HCT116 (cell line): ENCODE data around the gene SND1. TPM values are rescaled to one million over a fixed set of nuclear protein-coding genes. Genes with fewer than 3 reads are reported as not detected.

Experiments used
- ATAC-seq: fragments of 200-7000 bp; cut with Tn5 transposase; 2 replicates; pipeline ENCODE4 v1.9.1; 2020; ENCODE audit warnings: mild to moderate bottlenecking, moderate library complexity
- BruUV-seq: library from RNA; stranded (reverse); fragments of 400-500 nt; replicated peaks from 2 replicates; lab custom pipeline; 2021; lab: Mats Ljungman, UMichigan
- CTCF ChIA-PET: fragments of 300-600 bp; sonication (Branson Sonifier 250); formaldehyde crosslinking; loops from one replicate; lab custom pipeline; 2021; ENCODE audit warnings: antibody characterized with exemption; lab: Charles Lee
- POLR2A ChIA-PET: fragments of 300-600, 350-600 bp; sonication (Branson Sonifier 250); formaldehyde crosslinking; loops from one replicate; lab custom pipeline; 2021; ENCODE audit warnings: antibody characterized with exemption; lab: Charles Lee
- RAD21 ChIA-PET, 2 experiments: fragments of 300-600 bp; sonication (Branson Sonifier 250); formaldehyde crosslinking; loops; one replicate each; lab custom pipeline; 2023; ENCODE audit warnings: low total read pairs in 2 of 2; ENCODE audit not compliant: uncharacterized antibody in 2 of 2, unreplicated experiment in 2 of 2, low non-redundant PET in 1 of 2; lab: Charles Lee
- DNase-seq: peaks from one replicate; pipeline ENCODE4 v3.0.0-alpha.2; 2010; ENCODE audit warnings: low read depth, low spot score
- H2AFZ ChIP-seq: fragments of 200-600 bp; shearing (Covaris generic), sonication (generic); 2 replicates; pipeline ENCODE4 v1.6.1; 2017; ENCODE audit warnings: low read depth, mixed run types, mixed read lengths, antibody characterized with exemption, low read length; ENCODE audit not compliant: poor library complexity, severe bottlenecking
- H3K27ac ChIP-seq: 2 replicates; pipeline ENCODE4 v1.5.1; 2012; ENCODE audit warnings: low read depth, low read length
- H3K27me3 ChIP-seq: fragments of 200-600 bp; sonication (generic); 2 replicates; pipeline ENCODE4 v1.6.1; 2016; ENCODE audit warnings: mixed run types, low read length, mixed read lengths; ENCODE audit not compliant: insufficient read depth
- H3K36me3 ChIP-seq, 2 experiments: fragments of 200-500 bp in 1 of 2; fragments of 200-600 bp in 1 of 2; sonication (Bioruptor generic) in 1 of 2; sonication (generic) in 1 of 2; 2 replicates each; pipeline versions ENCODE4 v1.5.1 to v1.6.1; 2014 to 2016; ENCODE audit warnings: low read length in 2 of 2, inconsistent platforms in 1 of 2, mixed read lengths in 1 of 2, mixed run types in 1 of 2; ENCODE audit not compliant: insufficient read depth in 2 of 2, control insufficient read depth in 1 of 2
- H3K4me1 ChIP-seq, 2 experiments: fragments of 200-600 bp in 1 of 2; sonication (generic) in 1 of 2; 2 replicates each; pipeline versions ENCODE4 v1.5.1 to v1.6.1; 2012 to 2017; ENCODE audit warnings: low read length in 2 of 2, inconsistent platforms in 1 of 2, mild to moderate bottlenecking in 1 of 2, mixed read lengths in 1 of 2, mixed run types in 1 of 2, moderate library complexity in 1 of 2; ENCODE audit not compliant: insufficient read depth in 2 of 2, control insufficient read depth in 1 of 2
- H3K4me2 ChIP-seq: fragments of 200-600 bp; sonication (generic); 2 replicates; pipeline ENCODE4 v1.6.1; 2017; ENCODE audit warnings: mixed run types, low read length, mixed read lengths
- H3K4me3 ChIP-seq, 2 experiments: fragments of 200-600 bp in 1 of 2; sonication (generic) in 1 of 2; replicated peaks in 1 of 2; 2 replicates each; pipeline ENCODE4 v1.5.1; 2011 to 2016; ENCODE audit warnings: low read length in 2 of 2, control low read depth in 1 of 2, low read depth in 1 of 2, mild to moderate bottlenecking in 1 of 2, mixed read lengths in 1 of 2, mixed run types in 1 of 2
- H3K79me2 ChIP-seq: fragments of 200-600 bp; sonication (generic); 2 replicates; pipeline ENCODE4 v1.6.1; 2017; ENCODE audit warnings: mild to moderate bottlenecking, mixed run types, low read length, moderate library complexity, mixed read lengths; ENCODE audit not compliant: insufficient read depth
- H3K9ac ChIP-seq: fragments of 200-600 bp; sonication (generic); 2 replicates; pipeline ENCODE4 v1.6.1; 2016; ENCODE audit warnings: low read length, mixed read lengths
- H3K9me2 ChIP-seq: fragments of 200-600 bp; sonication (generic), shearing (Covaris generic); 2 replicates; pipeline ENCODE4 v1.6.1; 2017; ENCODE audit warnings: mixed run types, mild to moderate bottlenecking, moderate library complexity; ENCODE audit not compliant: insufficient read depth
- H3K9me3 ChIP-seq, 2 experiments: fragments of 200-500 bp in 1 of 2; fragments of 200-600 bp in 1 of 2; sonication (Bioruptor generic) in 1 of 2; sonication (generic) in 1 of 2; 2 replicates each; pipeline ENCODE4 v1.6.1; 2014 to 2017; ENCODE audit warnings: low read length in 2 of 2, mixed read lengths in 2 of 2, inconsistent platforms in 1 of 2, low read depth in 1 of 2, mild to moderate bottlenecking in 1 of 2, mixed run types in 1 of 2, moderate library complexity in 1 of 2; ENCODE audit not compliant: control insufficient read depth in 1 of 2, insufficient read depth in 1 of 2
- H4K20me1 ChIP-seq: fragments of 200-600 bp; sonication (generic), shearing (Covaris generic); 2 replicates; pipeline ENCODE4 v1.6.1; 2017; ENCODE audit warnings: mixed run types, mild to moderate bottlenecking, moderate library complexity; ENCODE audit not compliant: insufficient read depth
- CBX3 ChIP-seq: IDR thresholded peaks from 2 replicates; pipeline ENCODE4 v1.6.1; 2012; ENCODE audit warnings: low read depth
- CEBPB ChIP-seq: IDR thresholded peaks from 2 replicates; pipeline ENCODE4 v1.6.1; 2012; ENCODE audit warnings: low read depth
- CTCF ChIP-seq, 3 experiments: fragments of 200-600 bp in 1 of 3; sonication (generic) in 1 of 3; IDR thresholded peaks in 2 of 3; conservative IDR thresholded peaks in 1 of 3; 2 replicates each; pipeline ENCODE4 v1.5.1; 2012 to 2017; ENCODE audit warnings: low read depth in 2 of 3, low read length in 2 of 3, antibody characterized with exemption in 1 of 3, borderline replicate concordance in 1 of 3, control low read depth in 1 of 3, mild to moderate bottlenecking in 1 of 3, mixed read lengths in 1 of 3, mixed run types in 1 of 3, moderate library complexity in 1 of 3; ENCODE audit not compliant: insufficient read depth in 1 of 3
- EGR1 ChIP-seq: IDR thresholded peaks from 2 replicates; pipeline ENCODE4 v1.6.1; 2012; ENCODE audit warnings: low read depth
- MAX ChIP-seq: IDR thresholded peaks from 2 replicates; pipeline ENCODE4 v1.6.1; 2012
- RAD21 ChIP-seq: IDR thresholded peaks from 2 replicates; pipeline ENCODE4 v1.6.1; 2012; ENCODE audit warnings: low read depth, mild to moderate bottlenecking
- SIN3A ChIP-seq: IDR thresholded peaks from 2 replicates; pipeline ENCODE4 v1.6.1; 2012; ENCODE audit warnings: low read depth
- TCF7L2 ChIP-seq: IDR thresholded peaks from 2 replicates; pipeline ENCODE4 v1.7.0; 2011; ENCODE audit warnings: borderline replicate concordance, inconsistent platforms; ENCODE audit not compliant: insufficient read depth, insufficient read length; ENCODE audit errors: extremely low read depth
- intact Hi-C: fragments of 100-400 bp; cut with micrococcal nuclease; formaldehyde crosslinking; loops from 2 replicates; pipeline ENCODE4 v1.10.0; 2022
- total RNA-seq: library from RNA; stranded (reverse); gene quantifications from one replicate; pipeline ENCODE4 v1.2.1, GENCODE V29; 2021; ENCODE audit not compliant: unreplicated experiment
- TF ChIP-seq, protein P1 (sequence below): IDR thresholded peaks from 2 replicates; pipeline ENCODE4 v1.6.1; 2012; ENCODE audit warnings: low read depth

Gene SND1
- total RNA-seq, 1 experiment from 2014 or later: 169 TPM

DNA sequence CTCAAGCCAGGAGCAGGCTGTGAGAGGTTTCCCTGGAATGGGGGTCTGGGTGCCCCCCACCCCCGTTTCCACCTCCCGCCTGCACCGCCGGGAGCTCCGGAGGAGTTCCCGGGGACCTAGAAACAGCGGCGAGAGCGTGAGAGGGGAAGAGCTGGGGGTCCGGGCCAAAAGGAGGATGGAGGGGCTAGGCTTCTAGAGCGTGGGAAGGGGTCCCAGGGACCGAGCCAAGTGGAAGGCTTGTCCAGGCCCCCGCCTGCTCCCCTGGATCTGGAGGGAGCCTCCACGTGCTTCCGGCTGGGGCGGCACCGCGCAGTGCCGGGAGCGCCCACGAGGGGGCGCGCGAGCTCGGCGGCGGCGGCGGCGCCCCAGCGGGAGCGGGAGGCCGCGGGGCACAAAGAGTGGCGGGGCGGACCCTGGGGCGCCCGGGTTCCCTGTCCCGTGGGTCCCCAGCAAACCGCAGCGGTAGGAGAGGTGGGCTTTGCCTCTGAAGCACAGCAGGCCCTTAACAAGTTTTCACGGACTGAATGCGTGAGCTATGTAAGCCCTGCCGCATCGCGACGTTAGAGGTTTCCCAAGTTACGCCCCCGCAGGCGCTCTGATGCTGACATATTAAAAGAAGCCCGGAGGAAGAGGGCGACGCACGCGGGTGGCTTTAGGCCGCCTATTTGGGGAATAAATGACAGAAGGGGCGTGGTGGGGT, 483.7 kb downstream of the SND1 start:
- ChIA-PET POLR2A (interaction anchor here (1.0 kb wide), 1 partner anchor 74 kb away, joined by 8 read pairs; no protein-coding TSS in a partner anchor), CTCF (interaction anchor here (0.6 to 3.6 kb wide), 12 partner anchors 10 to 294 kb away, joined by 3 to 41 read pairs (median 4); no protein-coding TSS in a partner anchor), RAD21 (interaction anchor here (0.7 to 2.6 kb wide), 4 partner anchors 72 to 549 kb away, joined by 3 to 21 read pairs (median 10); no protein-coding TSS in a partner anchor)
- Histone ChIP-seq H2AFZ (peak overlapping the region; percentile 68), H4K20me1 (no peaks in the 10 kb centered on the region), H3K9ac (peak overlapping the region; percentile 49), H3K9me2 (no peaks in the 10 kb centered on the region), H3K9me3 (no peaks in the 10 kb centered on the region), H3K4me3 (peak overlapping the region; percentile 39 to 56), H3K27me3 (peaks cover 9% of the 10 kb centered on the region; the same call in 1 of the 2 replicates), H3K79me2 (no peaks in the 10 kb centered on the region), H3K27ac (no peak overlapping the region; the same call in 1 of the 2 replicates), H3K36me3 (no peaks in the 10 kb centered on the region), H3K4me2 (peak overlapping the region; percentile 89), H3K4me1 (peaks cover 0 to 10% of the 10 kb centered on the region in 2 experiments; a peak in 2 of 4 replicates)
- DNase-seq (peak; percentile 40), ATAC-seq (peak; percentile 93)
- TF ChIP-seq CEBPB (no peak), TCF7L2 (peak; percentile 6), RAD21 (peak; percentile 62), CBX3 (0 out of 2 replicates have a peak, but pooled peaks have one; percentile 25), SIN3A (no peak), MAX (peak; percentile 97), CTCF (IDR thresholded peaks at IDR 0.05 in 2 of 3, conservative IDR thresholded peaks at IDR 0.05 in 1 of 3; ENCODE audit: borderline replicate concordance in 1 of 3, insufficient read depth in 1 of 3, low read depth in 2 of 3, low read length in 2 of 3) (peak; percentile 52 to 77 (median 65)), EGR1 (peak; percentile 97)
- TF ChIP-seq, protein P1, sequence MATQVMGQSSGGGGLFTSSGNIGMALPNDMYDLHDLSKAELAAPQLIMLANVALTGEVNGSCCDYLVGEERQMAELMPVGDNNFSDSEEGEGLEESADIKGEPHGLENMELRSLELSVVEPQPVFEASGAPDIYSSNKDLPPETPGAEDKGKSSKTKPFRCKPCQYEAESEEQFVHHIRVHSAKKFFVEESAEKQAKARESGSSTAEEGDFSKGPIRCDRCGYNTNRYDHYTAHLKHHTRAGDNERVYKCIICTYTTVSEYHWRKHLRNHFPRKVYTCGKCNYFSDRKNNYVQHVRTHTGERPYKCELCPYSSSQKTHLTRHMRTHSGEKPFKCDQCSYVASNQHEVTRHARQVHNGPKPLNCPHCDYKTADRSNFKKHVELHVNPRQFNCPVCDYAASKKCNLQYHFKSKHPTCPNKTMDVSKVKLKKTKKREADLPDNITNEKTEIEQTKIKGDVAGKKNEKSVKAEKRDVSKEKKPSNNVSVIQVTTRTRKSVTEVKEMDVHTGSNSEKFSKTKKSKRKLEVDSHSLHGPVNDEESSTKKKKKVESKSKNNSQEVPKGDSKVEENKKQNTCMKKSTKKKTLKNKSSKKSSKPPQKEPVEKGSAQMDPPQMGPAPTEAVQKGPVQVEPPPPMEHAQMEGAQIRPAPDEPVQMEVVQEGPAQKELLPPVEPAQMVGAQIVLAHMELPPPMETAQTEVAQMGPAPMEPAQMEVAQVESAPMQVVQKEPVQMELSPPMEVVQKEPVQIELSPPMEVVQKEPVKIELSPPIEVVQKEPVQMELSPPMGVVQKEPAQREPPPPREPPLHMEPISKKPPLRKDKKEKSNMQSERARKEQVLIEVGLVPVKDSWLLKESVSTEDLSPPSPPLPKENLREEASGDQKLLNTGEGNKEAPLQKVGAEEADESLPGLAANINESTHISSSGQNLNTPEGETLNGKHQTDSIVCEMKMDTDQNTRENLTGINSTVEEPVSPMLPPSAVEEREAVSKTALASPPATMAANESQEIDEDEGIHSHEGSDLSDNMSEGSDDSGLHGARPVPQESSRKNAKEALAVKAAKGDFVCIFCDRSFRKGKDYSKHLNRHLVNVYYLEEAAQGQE: no peak
- intact Hi-C loops: loop anchor here (1.0 to 5.0 kb wide), 2 partner anchors 73 to 187 kb away; no protein-coding TSS in a partner anchor
- no TSS peak for BruUV-seq
